ENCODE data around the gene AMPD2. TPM values are rescaled to one million over a fixed set of nuclear protein-coding genes. Genes with fewer than 3 reads are reported as not detected.

Gene AMPD2
- total and polyA plus RNA-seq, 9 of the 15 experiments (the other 6 are each of a cell fraction or from before 2014, with no cell fraction given), result 2.0 to 77.7 (median 28.2) TPM

GRCh38 chr1:109619576-109620400 lies at the start of gene AMPD2, which contains the start of gene GNAT2 (continued):
- TF ChIP-seq NCOA6 (IDR thresholded peaks at IDR 0.05) (no peak), JUND (IDR thresholded peaks at IDR 0.05; ENCODE audit: borderline replicate concordance, low read depth, low read length) (no peak), JUND (tag; IDR thresholded peaks at IDR 0.05; ENCODE audit: borderline replicate concordance, low read depth, low read length) (no peak; the same call in 2 of the 3 replicates), CREBBP (IDR thresholded peaks at IDR 0.05; ENCODE audit: low read depth, low read length) (no peak), FOXP4 (CRISPR knock-in tag; IDR thresholded peaks at IDR 0.05; ENCODE audit: borderline replicate concordance) (peak; percentile 76), NONO (IDR thresholded peaks at IDR 0.05; ENCODE audit: low read depth in 2 of 2, low read length in 1 of 2) (no peak), PML (IDR thresholded peaks at IDR 0.05; ENCODE audit: low read length) (peak; percentile 52; the same call in 1 of the 2 replicates), LARP7 (IDR thresholded peaks at IDR 0.05) (no peak), SAFB (IDR thresholded peaks at IDR 0.05; ENCODE audit: borderline replicate concordance, low read depth, low read length) (0 out of 2 replicates have a peak, but pooled peaks have one; percentile 12), SUPT5H (IDR thresholded peaks at IDR 0.05) (peak; percentile 85), ESRRB (CRISPR knock-in tag; IDR thresholded peaks at IDR 0.05; ENCODE audit: borderline replicate concordance) (no peak), L3MBTL2 (IDR thresholded peaks at IDR 0.05) (peak; percentile 87), MBD2 (IDR thresholded peaks at IDR 0.05; ENCODE audit: borderline replicate concordance, low read depth) (no peak; the same call in 1 of the 2 replicates), CUX1 (CRISPR knock-in tag; IDR thresholded peaks at IDR 0.05) (no peak), TAF9B (IDR thresholded peaks at IDR 0.05; ENCODE audit: partially characterized antibody) (peak; percentile 52), USF2 (CRISPR knock-in tag; IDR thresholded peaks at IDR 0.05) (peak; percentile 83), SRSF3 (IDR thresholded peaks at IDR 0.05; ENCODE audit: insufficient read depth, low read length) (0 out of 2 replicates have a peak, but pooled peaks have one; percentile 32), BRCA1 (IDR thresholded peaks at IDR 0.05) (no peak), BRCA1 (CRISPR knock-in tag; IDR thresholded peaks at IDR 0.05) (no peak), ESRRA (IDR thresholded peaks at IDR 0.05; ENCODE audit: borderline replicate concordance, low read depth) (peak; percentile 10; the same call in 1 of the 2 replicates), PHF21A (IDR thresholded peaks at IDR 0.05; ENCODE audit: borderline replicate concordance, low read depth) (0 out of 2 replicates have a peak, but pooled peaks have one; percentile 53)
